ENCODE measurements around the gene PWP2. TPM values are rescaled to one million over a fixed set of nuclear protein-coding genes. Genes with fewer than 3 reads are reported as not detected.
"Not testable (repeated sequence)": the region's sequence is repeated elsewhere in the genome, so short reads cannot be mapped to it uniquely, and the experiment has no call there.

PWP2 gene
- total RNA-seq, 1 donor, result 7.8 TPM

GRCh38 chr21:44127827-44128226 is 20.6 kb downstream of the PWP2 start:
- DNase-seq (ENCODE audit: low read depth in 2 of 3, low spot score in 2 of 3), result not testable (repeated sequence)

- DNase-seq (ENCODE audit: low read depth in 2 of 3, low spot score in 2 of 3), result not testable (repeated sequence)
These were observed 26.5 kb downstream of the PWP2 start for GRCh38 chr21:44133715-44134057.

- DNase-seq (ENCODE audit: low read depth in 2 of 3, low spot score in 2 of 3), result not testable (repeated sequence)
These were observed 27.5 kb downstream of the PWP2 start for GRCh38 chr21:44134732-44135131.

- not testable (repeated sequence) for DNase-seq (ENCODE audit: low read depth in 2 of 3, low spot score in 2 of 3)
These were observed 30.8 kb downstream of the PWP2 start for GRCh38 chr21:44138039-44138438.

GRCh38 chr21:44139787-44140551 is 32.8 kb downstream of the PWP2 start:
- not testable (repeated sequence) for DNase-seq (ENCODE audit: low read depth in 2 of 3, low spot score in 2 of 3)

GRCh38 chr21:44140552-44140932 is 33.3 kb downstream of the PWP2 start:
- DNase-seq (ENCODE audit: low read depth in 2 of 3, low spot score in 2 of 3), result not testable (repeated sequence)

- not testable (repeated sequence) for DNase-seq (ENCODE audit: low read depth in 2 of 3, low spot score in 2 of 3)
These were observed 35.3 kb downstream of the PWP2 start for GRCh38 chr21:44142470-44142869.

- DNase-seq (ENCODE audit: low read depth in 2 of 3, low spot score in 2 of 3), result not testable (repeated sequence)
These were observed 36.2 kb downstream of the PWP2 start for GRCh38 chr21:44143380-44143779.

- DNase-seq (ENCODE audit: low read depth in 2 of 3, low spot score in 2 of 3), result not testable (repeated sequence)
These were observed 36.8 kb downstream of the PWP2 start for GRCh38 chr21:44143996-44144395.

- DNase-seq (ENCODE audit: low read depth in 2 of 3, low spot score in 2 of 3), result not testable (repeated sequence)
These were observed 37.8 kb downstream of the PWP2 start for GRCh38 chr21:44144784-44145602.

GRCh38 chr21:44145616-44146015 is 38.4 kb downstream of the PWP2 start:
- not testable (repeated sequence) for DNase-seq (ENCODE audit: low read depth in 2 of 3, low spot score in 2 of 3)

GRCh38 chr21:44147108-44147507 is 39.9 kb downstream of the PWP2 start:
- DNase-seq (ENCODE audit: low read depth in 2 of 3, low spot score in 2 of 3), result not testable (repeated sequence)

GRCh38 chr21:44150255-44150654 is 43.1 kb downstream of the PWP2 start:
- DNase-seq (ENCODE audit: low read depth in 2 of 3, low spot score in 2 of 3), result not testable (repeated sequence)

GRCh38 chr21:44153214-44153888 is 46.2 kb downstream of the PWP2 start:
- not testable (repeated sequence) for DNase-seq (ENCODE audit: low read depth in 2 of 3, low spot score in 2 of 3)

- DNase-seq (ENCODE audit: low read depth in 2 of 3, low spot score in 2 of 3), result not testable (repeated sequence)
These were observed 46.7 kb downstream of the PWP2 start for GRCh38 chr21:44153889-44154228.

- not testable (repeated sequence) for DNase-seq (ENCODE audit: low read depth in 2 of 3, low spot score in 2 of 3)
These were observed 47.6 kb downstream of the PWP2 start for GRCh38 chr21:44154816-44155230.

- not testable (repeated sequence) for DNase-seq (ENCODE audit: low read depth in 2 of 3, low spot score in 2 of 3)
These were observed 48.2 kb downstream of the PWP2 start for GRCh38 chr21:44155231-44155993.

- DNase-seq (ENCODE audit: low read depth in 2 of 3, low spot score in 2 of 3), result not testable (repeated sequence)
These were observed 48.8 kb downstream of the PWP2 start for GRCh38 chr21:44155994-44156380.

- DNase-seq (ENCODE audit: low read depth in 2 of 3, low spot score in 2 of 3), result not testable (repeated sequence)
These were observed 50.4 kb downstream of the PWP2 start for GRCh38 chr21:44157439-44158081.

- DNase-seq (ENCODE audit: low read depth in 2 of 3, low spot score in 2 of 3), result not testable (repeated sequence)
These were observed 50.9 kb downstream of the PWP2 start for GRCh38 chr21:44158082-44158468.

Measured in hematopoietic multipotent progenitor cell (in vitro differentiated cells).